Coronary artery (tissue), 2 donors: ENCODE results near the gene WNK2.

Experiments used
- DNase-seq: peaks from one replicate; pipeline ENCODE4 v3.0.0-alpha.2; 2017; ENCODE audit warnings: low spot score
- H3K27ac ChIP-seq, 2 donors: fragments of 200-600 bp; sonication (generic); one replicate each; pipeline ENCODE4 v1.5.1; 2016 to 2019
- H3K4me3 ChIP-seq: fragments of 200-600 bp; sonication (generic); 2 replicates; pipeline ENCODE4 v1.5.1; 2016; ENCODE audit warnings: mild to moderate bottlenecking, moderate library complexity
- CTCF ChIP-seq: fragments of 200-600 bp; sonication (generic); IDR thresholded peaks from one replicate; pipeline ENCODE4 v1.5.1; 2019; ENCODE audit warnings: antibody characterized with exemption

The WNK2 gene

DNA sequence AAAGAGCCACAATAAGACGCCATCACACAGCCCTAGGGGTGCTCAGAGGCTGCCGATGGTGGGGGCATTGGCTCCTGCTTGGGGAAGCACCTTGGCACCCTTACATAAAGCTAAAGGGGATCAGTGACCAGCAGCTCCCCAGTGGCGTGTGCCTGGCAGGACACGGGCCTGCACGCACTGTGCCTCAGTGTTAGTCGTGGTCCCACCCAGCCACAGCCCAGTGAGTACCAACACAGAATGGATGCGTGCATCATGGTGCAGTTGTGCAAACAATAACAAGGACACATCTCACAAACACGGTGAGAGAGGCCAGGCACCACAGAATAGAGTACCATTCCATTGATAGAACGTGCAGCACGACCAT lies 103.2 kb downstream of the WNK2 start:
- TF ChIP-seq CTCF: no peak
- Histone ChIP-seq H3K4me3 (no peak overlapping the region), H3K27ac (no peak overlapping the region)
- no peak for DNase-seq

- Histone ChIP-seq H3K27ac (no peak overlapping the region), H3K4me3 (no peak overlapping the region)
- no peak for TF ChIP-seq CTCF
- DNase-seq: no peak
These were observed 103.7 kb downstream of the WNK2 start for GRCh38 chr9:93287593-93287992.

DNA sequence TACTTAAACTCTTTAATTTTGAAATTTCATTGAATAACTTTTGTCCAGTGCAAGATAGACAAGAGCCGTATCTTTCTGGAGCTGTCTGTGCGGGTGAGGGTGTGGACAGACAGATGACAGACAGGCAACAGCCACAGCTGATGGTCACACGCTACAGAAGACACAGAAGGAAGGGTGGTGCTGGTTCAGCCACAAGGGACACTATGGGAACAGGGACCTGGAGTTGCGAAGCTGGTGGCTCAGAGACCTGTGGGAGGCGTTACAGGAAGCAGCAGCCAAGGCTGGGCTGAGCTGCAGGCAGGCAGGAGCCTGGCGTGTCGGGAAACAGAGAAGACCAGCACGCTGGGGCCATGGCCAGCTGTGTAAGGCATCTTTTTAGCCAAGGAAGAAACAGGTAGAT lies 104.4 kb downstream of the WNK2 start:
- TF ChIP-seq CTCF: no peak
- Histone ChIP-seq H3K4me3 (no peak overlapping the region), H3K27ac (no peak overlapping the region)
- DNase-seq: no peak

- TF ChIP-seq CTCF: no peak
- Histone ChIP-seq H3K4me3 (no peak overlapping the region), H3K27ac (no peak overlapping the region)
- DNase-seq: no peak
These were observed 105.2 kb downstream of the WNK2 start for GRCh38 chr9:93288891-93289883.

- Histone ChIP-seq H3K4me3 (no peak overlapping the region), H3K27ac (no peak overlapping the region)
- no peak for DNase-seq
- no peak for TF ChIP-seq CTCF
These were observed 106.8 kb downstream of the WNK2 start for GRCh38 chr9:93290495-93291434.

DNA sequence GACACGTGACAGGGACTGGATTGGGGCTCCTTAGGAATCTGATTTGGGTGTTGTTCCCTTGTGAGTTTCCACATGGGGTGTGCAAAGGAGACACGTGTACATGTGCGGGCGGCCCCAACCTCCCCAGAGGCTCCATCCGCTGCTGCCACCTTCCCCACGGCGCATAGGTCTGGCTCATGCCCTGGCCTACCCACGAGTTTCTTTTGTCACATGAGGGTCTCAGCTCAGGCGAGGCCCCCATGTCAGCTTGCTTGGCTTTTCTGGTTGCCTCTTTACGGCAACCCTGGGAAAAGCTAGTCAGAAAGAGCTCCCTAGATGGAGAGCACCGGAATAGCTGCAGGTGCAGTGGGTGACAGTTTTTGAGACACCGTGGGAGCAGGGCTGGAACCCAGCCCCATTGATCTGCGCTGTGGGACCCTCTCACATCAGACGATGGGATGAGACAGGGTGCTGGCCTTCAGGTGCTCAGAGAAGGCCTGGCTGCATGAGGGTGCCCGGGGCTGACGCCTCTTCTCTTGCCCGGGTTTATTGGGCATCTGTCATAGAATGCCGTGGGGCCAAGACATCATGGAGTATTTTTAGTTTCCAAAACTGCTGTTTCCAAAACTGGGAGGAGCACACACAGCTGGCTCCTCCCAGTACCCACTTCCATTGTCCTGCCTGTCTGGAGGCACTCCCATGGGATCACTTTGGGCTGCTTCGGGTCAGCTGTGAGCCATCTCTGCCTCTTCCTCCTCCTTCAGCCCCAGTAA lies 107.8 kb downstream of the WNK2 start:
- no peak overlapping the region for H3K4me3 ChIP-seq
- TF ChIP-seq CTCF: no peak
- no peak for DNase-seq
- no peak overlapping the region for H3K27ac ChIP-seq
